Central memory CD8-positive, alpha-beta T cell (primary cell): ENCODE results near the gene TBC1D30.
"Not testable (repeated sequence)": the region's sequence is repeated elsewhere in the genome, so short reads cannot be mapped to it uniquely, and the experiment has no call there.

Experiments
- ATAC-seq: fragments of 150-1000 bp; cut with Tn5 transposase; replicated peaks from 2 replicates; pipeline ENCODE4 v1.10.0; 2022; ENCODE audit warnings: mild to moderate bottlenecking, moderate FRiP score, moderate number of reproducible peaks; ENCODE audit not compliant: poor library complexity, severe bottlenecking; ENCODE audit errors: extremely low read depth
- DNase-seq, 2 donors: peaks; one replicate each; pipeline ENCODE4 v3.0.0; 2021; ENCODE audit warnings: low spot score in 2 of 2
- H3K27ac Mint-ChIP-seq: one replicate; pipeline ENCODE4 v1.8.0; 2022; ENCODE audit warnings: low read depth, mild to moderate bottlenecking, moderate library complexity, mixed read lengths
- H3K27me3 Mint-ChIP-seq: one replicate; pipeline ENCODE4 v1.8.0; 2022; ENCODE audit warnings: mixed read lengths
- H3K36me3 Mint-ChIP-seq: one replicate; pipeline ENCODE4 v1.8.0; 2022; ENCODE audit warnings: mild to moderate bottlenecking, moderate library complexity, mixed read lengths; ENCODE audit not compliant: insufficient read depth
- H3K4me1 Mint-ChIP-seq: one replicate; pipeline ENCODE4 v1.8.0; 2022; ENCODE audit warnings: mixed read lengths
- H3K4me3 Mint-ChIP-seq: one replicate; pipeline ENCODE4 v1.8.0; 2022; ENCODE audit warnings: mild to moderate bottlenecking, moderate library complexity, mixed read lengths
- H3K9me3 Mint-ChIP-seq: one replicate; pipeline ENCODE4 v1.8.0; 2022; ENCODE audit warnings: mixed read lengths

Gene TBC1D30

DNA sequence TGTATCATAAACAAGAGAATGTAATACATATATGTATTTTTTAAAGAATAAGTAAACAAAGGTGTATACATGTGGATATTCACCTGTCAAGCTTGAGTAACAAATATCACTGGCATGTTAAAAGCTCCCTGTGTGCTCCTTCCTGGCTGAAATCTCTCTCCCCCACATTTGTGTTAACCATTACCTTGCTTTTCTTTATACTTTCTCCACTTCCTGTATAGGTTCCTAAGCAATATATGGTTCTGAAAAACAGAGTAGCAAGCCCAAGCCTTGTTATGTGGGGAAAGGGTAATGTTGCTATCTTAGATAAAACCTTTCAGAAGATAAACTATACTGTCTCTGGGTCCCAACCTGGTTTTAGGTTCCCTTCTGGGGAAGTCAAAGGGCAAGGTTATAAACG lies 32.3 kb upstream of the TBC1D30 start:
- Mint-ChIP-seq H3K27me3 (peaks cover 19% of the 10 kb centered on the region), H3K9me3 (no peaks in the 10 kb centered on the region), H3K27ac (no peak overlapping the region), H3K4me1 (no peaks in the 10 kb centered on the region), H3K36me3 (no peaks in the 10 kb centered on the region), H3K4me3 (no peak overlapping the region)
- ATAC-seq (no peak), DNase-seq (no peak)

DNA sequence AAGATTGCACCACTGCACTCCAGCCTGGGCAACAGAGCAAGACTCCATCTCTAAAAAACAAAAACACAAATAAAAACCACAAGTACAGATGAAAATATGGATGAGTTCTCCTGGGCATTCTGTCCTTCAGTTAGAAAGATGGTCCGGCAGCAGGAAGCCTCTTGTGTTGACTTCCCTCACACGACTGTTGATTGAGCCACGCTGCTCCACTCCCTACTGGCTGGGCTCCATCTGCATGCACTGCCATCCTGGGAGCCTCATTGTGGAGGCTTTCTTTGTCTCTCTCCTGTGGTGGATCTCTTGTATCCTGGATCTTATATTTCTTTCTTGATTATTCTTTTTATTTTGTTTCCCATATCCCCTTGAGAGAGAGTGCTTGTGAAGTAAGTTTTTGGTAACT lies 30.8 kb upstream of the TBC1D30 start:
- Mint-ChIP-seq H3K9me3 (no peaks in the 10 kb centered on the region), H3K4me1 (no peaks in the 10 kb centered on the region), H3K27me3 (peaks cover 19% of the 10 kb centered on the region), H3K4me3 (no peak overlapping the region), H3K36me3 (no peaks in the 10 kb centered on the region), H3K27ac (no peak overlapping the region)
- DNase-seq = no peak
- no peak for ATAC-seq

DNA sequence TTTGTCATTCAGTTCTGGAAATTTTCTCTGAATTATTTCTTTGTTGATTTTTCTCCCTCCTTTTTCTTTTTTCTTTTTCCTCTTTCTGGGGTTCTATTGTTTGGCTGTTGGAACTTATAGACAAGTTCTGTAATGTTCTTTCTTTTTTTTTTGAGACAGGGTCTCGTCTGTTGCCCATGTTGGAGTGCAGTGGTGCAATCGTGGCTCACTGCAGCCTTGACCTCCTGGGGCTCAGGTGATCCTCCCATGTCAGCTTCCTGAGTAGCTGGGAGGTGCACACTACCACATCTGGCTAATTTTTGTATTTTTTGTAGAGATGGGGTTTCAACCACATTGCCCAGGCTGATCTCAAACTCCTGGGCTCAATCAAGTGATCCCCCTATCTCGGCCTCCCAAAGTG lies 30.1 kb upstream of the TBC1D30 start:
- DNase-seq (no peak), ATAC-seq (no peak)
- Mint-ChIP-seq H3K9me3 (no peaks in the 10 kb centered on the region), H3K27ac (no peak overlapping the region), H3K4me3 (no peak overlapping the region), H3K4me1 (no peaks in the 10 kb centered on the region), H3K27me3 (peaks cover 17% of the 10 kb centered on the region), H3K36me3 (no peaks in the 10 kb centered on the region)

DNA sequence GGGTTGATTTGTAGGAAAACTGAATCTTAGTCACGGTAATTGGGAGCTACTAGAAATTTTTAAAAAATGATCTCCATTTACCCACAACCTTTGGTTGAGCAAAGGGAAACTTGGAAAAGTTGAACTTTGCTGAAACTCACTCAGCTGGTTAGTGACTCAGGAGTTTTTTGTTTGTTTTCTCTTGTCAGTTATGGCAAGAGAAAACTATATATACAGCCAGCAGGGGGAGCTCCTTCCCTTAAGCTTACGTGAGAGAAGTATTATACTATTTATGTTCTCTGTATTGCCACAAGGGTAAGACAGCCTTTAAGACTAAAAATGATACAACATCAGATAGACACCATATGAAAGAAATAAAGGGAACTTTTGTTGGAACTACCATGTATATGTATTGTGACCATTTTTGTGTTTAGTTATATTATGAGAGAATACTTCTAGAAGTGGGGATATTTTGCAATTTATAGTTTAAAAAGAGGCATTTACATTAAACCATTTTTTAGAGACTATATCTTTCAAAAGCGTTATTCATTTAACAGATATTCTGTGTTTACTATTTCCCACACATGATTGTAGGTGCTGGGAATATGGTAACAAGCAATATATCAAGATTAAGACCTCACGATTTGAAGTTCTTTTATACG lies 28.1 kb upstream of the TBC1D30 start:
- no peaks in the 10 kb centered on the region for H3K9me3 Mint-ChIP-seq
- H3K4me1 Mint-ChIP-seq = no peaks in the 10 kb centered on the region
- no peak overlapping the region for H3K27ac Mint-ChIP-seq
- peak; percentile 86 for ATAC-seq
- H3K36me3 Mint-ChIP-seq = no peaks in the 10 kb centered on the region
- peak; percentile 27 to 40 for DNase-seq
- H3K4me3 Mint-ChIP-seq = no peak overlapping the region
- peaks cover 34% of the 10 kb centered on the region for H3K27me3 Mint-ChIP-seq

DNA sequence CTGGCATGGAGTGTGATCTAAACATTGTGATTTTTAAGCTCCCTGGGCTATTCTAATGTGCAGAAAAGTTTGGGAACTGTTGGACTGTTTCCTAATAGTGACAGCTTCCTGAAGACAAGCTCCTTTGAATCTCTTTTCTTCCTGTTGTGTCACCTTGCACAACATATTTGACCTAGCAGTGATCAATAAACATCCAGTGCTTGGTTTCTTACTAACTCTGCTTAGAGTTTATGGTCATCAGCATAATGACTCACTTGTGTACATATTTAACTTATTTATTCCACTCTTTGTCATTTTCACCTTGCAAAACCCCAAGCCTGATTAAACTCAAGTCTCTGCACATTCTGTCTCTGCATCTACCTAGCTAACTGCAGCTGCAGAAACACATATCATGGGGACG lies 27.3 kb upstream of the TBC1D30 start:
- no peaks in the 10 kb centered on the region for H3K4me1 Mint-ChIP-seq
- ATAC-seq = no peak
- DNase-seq = no peak
- H3K9me3 Mint-ChIP-seq = no peaks in the 10 kb centered on the region
- H3K36me3 Mint-ChIP-seq = no peaks in the 10 kb centered on the region
- no peak overlapping the region for H3K27ac Mint-ChIP-seq
- no peak overlapping the region for H3K4me3 Mint-ChIP-seq
- H3K27me3 Mint-ChIP-seq = peaks cover 37% of the 10 kb centered on the region

DNA sequence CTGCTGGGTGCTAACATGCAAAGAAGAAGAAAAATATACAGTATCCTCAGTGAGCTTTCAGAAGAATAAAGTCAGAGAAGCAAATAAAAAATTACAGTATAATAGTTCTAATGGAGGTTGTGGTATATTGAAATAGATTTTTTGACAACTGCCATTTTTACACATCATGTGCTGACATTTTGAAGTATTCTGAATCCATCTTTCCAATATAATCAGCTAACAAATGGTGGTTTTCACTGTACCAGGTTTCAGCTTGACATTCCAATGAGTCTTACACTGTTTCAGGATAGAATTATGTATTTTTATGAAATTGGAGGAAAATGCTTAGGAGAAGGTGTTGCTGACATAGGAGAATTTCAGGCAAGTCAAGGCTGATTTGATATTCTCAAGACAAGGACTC lies 26.3 kb upstream of the TBC1D30 start:
- H3K4me3 Mint-ChIP-seq = no peak overlapping the region
- H3K27me3 Mint-ChIP-seq = peaks cover 37% of the 10 kb centered on the region
- no peak for ATAC-seq
- no peaks in the 10 kb centered on the region for H3K4me1 Mint-ChIP-seq
- no peak for DNase-seq
- H3K36me3 Mint-ChIP-seq = no peaks in the 10 kb centered on the region
- no peak overlapping the region for H3K27ac Mint-ChIP-seq
- H3K9me3 Mint-ChIP-seq = no peaks in the 10 kb centered on the region

DNA sequence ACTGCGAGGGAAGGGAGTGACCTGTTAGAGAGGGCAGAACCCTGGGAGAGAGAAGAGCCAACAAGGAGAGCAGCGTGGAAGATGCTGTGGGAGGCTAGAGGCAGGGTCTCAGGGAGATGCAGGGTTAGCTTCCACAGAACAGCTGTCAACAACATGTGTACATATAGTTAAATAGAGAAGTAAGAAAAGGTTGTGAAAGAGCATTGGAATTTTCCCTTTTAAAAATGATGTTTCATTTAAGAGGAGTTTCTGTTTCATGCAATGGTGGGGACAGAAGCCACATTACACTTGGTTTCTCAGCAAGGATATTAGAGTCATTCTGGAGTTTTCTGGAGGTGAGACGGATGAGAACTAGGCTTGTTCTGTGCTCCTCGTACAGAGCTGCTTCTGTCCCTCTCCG lies 23.8 kb upstream of the TBC1D30 start:
- H3K27ac Mint-ChIP-seq = no peak overlapping the region
- H3K9me3 Mint-ChIP-seq = no peaks in the 10 kb centered on the region
- H3K4me3 Mint-ChIP-seq = no peak overlapping the region
- H3K36me3 Mint-ChIP-seq = no peaks in the 10 kb centered on the region
- no peak for ATAC-seq
- H3K4me1 Mint-ChIP-seq = no peaks in the 10 kb centered on the region
- DNase-seq = no peak
- H3K27me3 Mint-ChIP-seq = peaks cover 27% of the 10 kb centered on the region

DNA sequence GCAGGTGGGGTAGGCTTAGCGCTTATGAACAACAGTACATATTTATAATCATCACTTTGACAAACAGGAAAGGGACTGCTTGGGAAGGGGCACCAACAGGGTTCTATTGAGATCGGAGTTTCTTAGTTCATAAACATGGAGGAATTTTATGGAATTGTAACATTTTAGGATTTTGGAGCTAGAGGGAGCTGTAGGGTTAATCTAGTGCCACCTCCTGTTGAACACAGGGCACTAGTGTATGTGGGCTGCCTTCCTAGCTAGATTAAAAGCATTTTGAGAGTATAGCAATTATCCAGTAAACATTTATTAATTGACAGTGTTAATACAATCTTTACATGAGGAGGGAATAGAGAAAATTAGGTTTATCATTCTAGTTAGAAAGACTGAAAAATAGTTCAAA lies 23.1 kb upstream of the TBC1D30 start:
- ATAC-seq (no peak), DNase-seq (no peak)
- Mint-ChIP-seq H3K27ac (no peak overlapping the region), H3K4me1 (no peaks in the 10 kb centered on the region), H3K9me3 (no peaks in the 10 kb centered on the region), H3K4me3 (no peak overlapping the region), H3K27me3 (peaks cover 29% of the 10 kb centered on the region), H3K36me3 (no peaks in the 10 kb centered on the region)

DNA sequence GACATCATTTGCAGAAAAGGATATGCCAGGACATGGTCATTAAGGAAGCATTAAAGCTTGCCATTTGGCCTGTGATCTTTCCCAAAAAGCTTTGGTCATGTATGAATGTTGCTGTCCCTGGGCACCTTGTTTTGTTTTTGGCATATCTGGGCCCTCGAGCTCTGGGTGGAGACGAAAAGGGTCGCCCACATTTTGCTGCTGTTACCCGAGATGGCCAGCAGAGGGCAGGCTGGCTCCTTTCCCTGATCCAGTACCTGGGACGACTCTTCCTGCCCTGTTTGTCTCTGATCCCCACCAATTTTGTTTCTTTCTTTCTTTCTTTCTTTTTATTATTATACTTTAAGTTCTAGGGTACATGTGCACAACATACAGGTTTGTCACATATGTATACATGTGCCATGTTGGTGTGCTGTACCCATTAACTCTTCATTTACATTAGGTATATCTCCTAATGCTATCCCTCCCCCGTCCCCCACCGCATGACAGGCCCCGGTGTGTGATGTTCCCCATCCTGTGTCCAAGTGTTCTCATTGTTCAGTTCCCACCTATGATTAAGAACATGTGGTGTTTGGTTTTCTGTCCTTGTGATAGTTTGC lies 22.2 kb upstream of the TBC1D30 start:
- not testable (repeated sequence) for H3K27ac Mint-ChIP-seq, DNase-seq, H3K4me3 Mint-ChIP-seq, H3K9me3 Mint-ChIP-seq, H3K4me1 Mint-ChIP-seq, ATAC-seq, H3K36me3 Mint-ChIP-seq
- peaks cover 38% of the 10 kb centered on the region for H3K27me3 Mint-ChIP-seq

DNA sequence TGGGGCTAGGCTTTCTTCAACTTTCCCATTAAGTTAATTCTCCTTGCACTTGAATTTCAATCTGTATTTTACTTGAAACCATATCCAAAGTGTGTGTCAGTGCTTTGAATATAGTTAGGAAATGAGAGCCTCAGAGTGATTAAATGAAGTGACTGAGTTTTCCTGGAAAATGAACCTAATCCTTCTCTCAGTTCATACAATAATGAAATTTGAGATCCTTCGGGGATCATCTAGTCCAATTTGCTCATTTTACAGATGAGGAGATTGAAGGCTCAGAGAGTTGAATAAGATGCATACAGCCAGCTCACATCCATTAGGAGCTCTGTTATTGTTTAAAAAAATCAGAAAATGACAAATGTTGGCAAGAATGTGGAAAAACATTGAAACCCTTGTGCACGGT lies 18.3 kb upstream of the TBC1D30 start:
- H3K4me1 Mint-ChIP-seq = no peaks in the 10 kb centered on the region
- DNase-seq = no peak
- H3K27me3 Mint-ChIP-seq = peaks cover 50% of the 10 kb centered on the region
- ATAC-seq = no peak
- H3K4me3 Mint-ChIP-seq = no peak overlapping the region
- H3K9me3 Mint-ChIP-seq = no peaks in the 10 kb centered on the region
- no peaks in the 10 kb centered on the region for H3K36me3 Mint-ChIP-seq
- H3K27ac Mint-ChIP-seq = no peak overlapping the region

DNA sequence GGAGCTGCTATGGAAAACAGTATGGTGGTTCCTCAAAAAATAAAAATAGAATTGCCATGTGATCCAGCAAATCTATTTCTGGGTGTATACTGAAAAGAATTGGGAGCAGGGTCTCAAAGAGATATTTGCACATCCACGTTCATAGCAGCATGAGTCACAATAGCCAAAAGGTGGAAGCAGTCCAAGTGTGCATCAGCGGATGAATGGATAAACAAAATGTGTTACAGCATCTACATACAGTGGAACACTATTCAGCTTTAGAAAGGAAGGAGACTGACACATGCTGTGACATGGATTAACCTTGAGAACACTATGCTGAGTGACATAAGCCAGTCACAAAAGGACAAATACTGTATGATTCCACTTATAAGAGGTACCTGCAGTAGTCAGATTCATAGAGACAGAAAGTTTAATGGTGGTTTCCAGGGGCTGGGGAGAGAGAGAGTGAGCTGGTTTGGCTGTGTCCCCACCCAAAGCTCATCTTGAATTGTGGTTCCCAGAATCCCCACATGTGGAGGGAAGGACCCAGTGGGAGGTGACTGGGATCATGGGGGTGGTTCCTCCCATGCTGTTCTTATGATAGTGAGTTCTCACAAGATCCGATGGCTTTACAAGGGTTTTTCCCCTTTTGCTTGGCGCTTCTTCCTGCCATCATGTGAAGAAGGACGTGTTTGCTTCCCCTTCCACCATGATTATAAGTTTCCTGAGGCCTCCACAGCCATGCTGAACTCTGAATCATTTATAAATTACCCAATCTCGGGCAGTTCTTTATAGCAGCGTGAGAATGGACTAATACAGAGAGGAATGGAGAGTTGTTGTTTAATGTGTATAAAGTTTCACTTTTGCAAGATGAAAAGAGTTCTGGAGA lies 17.6 kb upstream of the TBC1D30 start:
- Mint-ChIP-seq H3K4me3 (no peak overlapping the region), H3K27ac (no peak overlapping the region), H3K4me1 (no peaks in the 10 kb centered on the region), H3K27me3 (peaks cover 52% of the 10 kb centered on the region), H3K9me3 (no peaks in the 10 kb centered on the region), H3K36me3 (no peaks in the 10 kb centered on the region)
- DNase-seq = no peak
- no peak for ATAC-seq

DNA sequence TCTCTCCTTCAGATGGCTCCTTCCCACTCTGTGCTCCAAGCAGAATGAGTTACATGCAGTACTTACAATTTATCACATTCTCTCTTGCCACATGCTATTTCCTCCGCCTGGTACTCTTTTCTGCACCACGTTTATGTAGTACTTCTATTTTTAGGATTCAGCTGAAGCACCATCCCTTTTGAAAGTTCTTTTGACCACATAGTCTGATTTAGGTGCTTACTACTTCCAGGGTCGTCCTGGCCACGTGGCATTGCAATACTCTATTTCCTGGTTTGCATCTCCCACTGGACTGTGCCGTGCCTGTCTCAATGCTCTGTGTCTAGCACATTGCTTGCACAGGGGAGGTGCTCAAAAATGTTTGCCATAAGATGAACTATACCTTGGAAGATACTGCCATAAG lies 16.3 kb upstream of the TBC1D30 start:
- H3K4me1 Mint-ChIP-seq = no peaks in the 10 kb centered on the region
- peaks cover 52% of the 10 kb centered on the region for H3K27me3 Mint-ChIP-seq
- H3K27ac Mint-ChIP-seq = no peak overlapping the region

DNA sequence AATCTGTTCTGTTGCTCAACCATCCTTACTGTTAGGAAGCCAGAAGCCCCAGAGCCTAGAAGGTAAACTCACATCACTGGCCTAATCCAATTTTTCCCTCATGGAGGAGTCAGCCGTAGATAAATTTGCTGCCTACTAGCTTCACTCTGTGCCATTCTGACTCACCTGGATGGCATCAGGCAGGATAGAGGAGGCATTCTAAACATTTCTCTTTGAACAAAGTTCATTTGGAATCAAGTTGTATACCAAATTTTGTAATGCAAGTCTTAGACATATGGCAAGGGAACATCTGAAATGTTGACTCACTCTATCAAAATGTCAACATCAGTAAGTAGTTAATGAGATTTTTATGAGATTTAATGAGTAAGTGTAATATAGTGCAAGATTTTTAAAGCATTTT lies 13.6 kb upstream of the TBC1D30 start:
- H3K36me3 Mint-ChIP-seq = no peaks in the 10 kb centered on the region
- H3K4me3 Mint-ChIP-seq = no peak overlapping the region
- H3K9me3 Mint-ChIP-seq = no peaks in the 10 kb centered on the region
- DNase-seq = no peak
- H3K27me3 Mint-ChIP-seq = peaks cover 52% of the 10 kb centered on the region
- no peak for ATAC-seq
- no peak overlapping the region for H3K27ac Mint-ChIP-seq
- no peaks in the 10 kb centered on the region for H3K4me1 Mint-ChIP-seq

More for the DNA sequence above, 16.3 kb upstream of the TBC1D30 start:
- no peaks in the 10 kb centered on the region for H3K36me3 Mint-ChIP-seq
- ATAC-seq (no peak), DNase-seq (no peak)
- no peaks in the 10 kb centered on the region for H3K9me3 Mint-ChIP-seq
- H3K4me3 Mint-ChIP-seq = no peak overlapping the region
